ENCODE results near the gene RNASE1.
"Not testable (repeated sequence)": the region's sequence is repeated elsewhere in the genome, so short reads cannot be mapped to it uniquely, and the experiment has no call there.

Gene RNASE1

GRCh38 chr14:20774258-20774824 is 28.3 kb downstream of the RNASE1 start:
- Histone ChIP-seq H3K27me3 (replicated peaks) (no peaks in the 10 kb centered on the region), H3K4me3 (ENCODE audit: low read depth, low read length) (no peak overlapping the region), H3K27ac (no peak overlapping the region), H3K36me3 (replicated peaks) (no peaks in the 10 kb centered on the region)
- no peak for DNase-seq
- TF ChIP-seq CTCF (IDR thresholded peaks at IDR 0.05; ENCODE audit: low read depth, low read length, missing control alignments), result no peak
- in situ Hi-C loops (cut with HindIII; ENCODE audit: low pct_ligation_motif_present, low sequenced_read_pairs), result no loop called here

- TF ChIP-seq CTCF (IDR thresholded peaks at IDR 0.05; ENCODE audit: low read depth, low read length, missing control alignments), result no peak
- DNase-seq, result no peak
- no peak overlapping the region for H3K4me3 ChIP-seq (ENCODE audit: low read depth, low read length)
- H3K27ac ChIP-seq, result no peak overlapping the region
- H3K36me3 ChIP-seq (replicated peaks), result no peaks in the 10 kb centered on the region
- in situ Hi-C loops (cut with HindIII; ENCODE audit: low pct_ligation_motif_present, low sequenced_read_pairs), result no loop called here
- H3K27me3 ChIP-seq (replicated peaks), result no peaks in the 10 kb centered on the region
Measured at GRCh38 chr14:20772650-20773049, 30.0 kb downstream of the RNASE1 start.

- Histone ChIP-seq H3K27ac (no peak overlapping the region), H3K4me3 (ENCODE audit: low read depth, low read length) (no peak overlapping the region), H3K36me3 (replicated peaks) (no peaks in the 10 kb centered on the region), H3K27me3 (replicated peaks) (no peaks in the 10 kb centered on the region)
- in situ Hi-C loops (cut with HindIII; ENCODE audit: low pct_ligation_motif_present, low sequenced_read_pairs), result no loop called here
- no peak for TF ChIP-seq CTCF (IDR thresholded peaks at IDR 0.05; ENCODE audit: low read depth, low read length, missing control alignments)
- no peak for DNase-seq
Measured at GRCh38 chr14:20769421-20769820, 33.2 kb downstream of the RNASE1 start.

- Histone ChIP-seq H3K27me3 (replicated peaks) (no peaks in the 10 kb centered on the region), H3K4me3 (ENCODE audit: low read depth, low read length) (no peak overlapping the region), H3K36me3 (replicated peaks) (no peaks in the 10 kb centered on the region), H3K27ac (no peak overlapping the region)
- TF ChIP-seq CTCF (IDR thresholded peaks at IDR 0.05; ENCODE audit: low read depth, low read length, missing control alignments), result no peak
- DNase-seq, result no peak
- in situ Hi-C loops (cut with HindIII; ENCODE audit: low pct_ligation_motif_present, low sequenced_read_pairs), result no loop called here
Measured at GRCh38 chr14:20768593-20768892, 34.1 kb downstream of the RNASE1 start.

- H3K4me3 ChIP-seq (ENCODE audit: low read depth, low read length), result no peak overlapping the region
- no peaks in the 10 kb centered on the region for H3K27me3 ChIP-seq (replicated peaks)
- no peak for DNase-seq
- no peaks in the 10 kb centered on the region for H3K36me3 ChIP-seq (replicated peaks)
- H3K27ac ChIP-seq, result no peak overlapping the region
- in situ Hi-C loops (cut with HindIII; ENCODE audit: low pct_ligation_motif_present, low sequenced_read_pairs), result no loop called here
- TF ChIP-seq CTCF (IDR thresholded peaks at IDR 0.05; ENCODE audit: low read depth, low read length, missing control alignments), result no peak
Measured at GRCh38 chr14:20760950-20761349, 41.7 kb downstream of the RNASE1 start.

- in situ Hi-C loops (cut with HindIII; ENCODE audit: low pct_ligation_motif_present, low sequenced_read_pairs), result not testable (repeated sequence)
Measured at GRCh38 chr14:20759465-20759864, 43.2 kb downstream of the RNASE1 start.

More at GRCh38 chr14:20759465-20759864, 43.2 kb downstream of the RNASE1 start:
- H3K4me3 ChIP-seq (ENCODE audit: low read depth, low read length); H3K27me3 ChIP-seq (replicated peaks); H3K27ac ChIP-seq; H3K36me3 ChIP-seq (replicated peaks); DNase-seq: not testable (repeated sequence)

All from brain microvascular endothelial cell (primary cell).